ENCODE measurements around the gene TEX35.

DNA sequence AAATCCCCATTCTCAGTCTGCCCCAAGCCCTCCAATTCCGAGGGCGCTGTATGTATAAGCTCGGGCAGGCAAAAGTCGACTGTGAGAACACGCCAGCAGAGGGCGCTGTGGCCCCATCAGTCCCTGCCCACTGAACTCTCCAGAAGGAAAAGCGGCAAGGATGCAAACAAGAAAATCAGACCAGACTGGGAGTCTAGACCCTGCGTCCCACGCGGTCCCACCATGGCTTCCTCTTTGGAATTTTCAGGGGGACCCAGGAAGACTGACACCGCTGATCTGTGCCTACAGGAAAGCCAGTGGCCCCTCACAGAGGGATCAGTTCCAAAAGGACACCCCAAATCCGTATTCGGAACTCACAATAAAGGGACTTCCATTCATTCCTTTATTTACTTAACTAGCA is 19.5 kb downstream of the TEX35 start:
- no peak for TF ChIP-seq ZNF274 (IDR thresholded peaks at IDR 0.05; ENCODE audit: low read depth, low read length)
- TF ChIP-seq YY1 (IDR thresholded peaks at IDR 0.05; ENCODE audit: insufficient read depth, insufficient read length): no peak
- no peak for TF ChIP-seq SUZ12 (IDR thresholded peaks at IDR 0.05; ENCODE audit: extremely low read depth, insufficient read depth, insufficient read length)

Data from NT2/D1 (cell line).